T-cell (primary cell): ENCODE measurements around the gene MOB3C. TPM values are rescaled to one million over a fixed set of nuclear protein-coding genes. Genes with fewer than 3 reads are reported as not detected.
A peak's percentile ranks its signal among the peaks of the same experiment; 100 is the strongest.

Experiments used
- ATAC-seq, 4 experiments: fragments of 200-7000 bp in 3 of 4; fragments of 150-1000 bp in 1 of 4; cut with Tn5 transposase; replicated peaks in 1 of 4; 1 replicate in 3 of 4; 2 replicates in 1 of 4; pipeline ENCODE4 v1.10.0; 2021; ENCODE audit warnings: moderate library complexity in 3 of 4, mild to moderate bottlenecking in 2 of 4, moderate number of reproducible peaks in 1 of 4
- CTCF ChIA-PET, 2 donors: fragments of 300-600 bp; sonication (Branson Sonifier 250); formaldehyde crosslinking; loops; one replicate each; lab custom pipeline; 2022; ENCODE audit warnings: antibody characterized with exemption in 2 of 2; lab: Charles Lee
- POLR2A ChIA-PET, 2 donors: fragments of 300-600 bp; sonication (Branson Sonifier 250); formaldehyde crosslinking; loops; one replicate each; lab custom pipeline; 2022; ENCODE audit warnings: antibody characterized with exemption in 2 of 2; lab: Charles Lee
- DNase-seq, 35 experiments: peaks; one replicate each; pipeline versions ENCODE4 v3.0.0 to v3.0.0-alpha.2; 2013 to 2023
- H3K27ac ChIP-seq: one replicate; pipeline ENCODE4 v1.5.1; 2013; ENCODE audit warnings: low read length
- H3K27me3 ChIP-seq, 2 experiments: replicated peaks in 1 of 2; 1 replicate in 1 of 2; 2 replicates in 1 of 2; pipeline versions ENCODE4 v1.6.1 to v1.7.0; 2013; ENCODE audit warnings: low read length in 1 of 2, mixed read lengths in 1 of 2; ENCODE audit not compliant: control insufficient read depth in 2 of 2, insufficient read depth in 2 of 2; ENCODE audit errors: extremely low read depth in 1 of 2
- H3K36me3 ChIP-seq, 2 donors: 1 replicate in 1 of 2; 2 replicates in 1 of 2; pipeline versions ENCODE4 v1.6.1 to v1.7.0; 2013; ENCODE audit warnings: low read length in 1 of 2; ENCODE audit not compliant: control insufficient read depth in 2 of 2, insufficient read depth in 1 of 2; ENCODE audit errors: extremely low read depth in 1 of 2
- H3K4me1 ChIP-seq, 2 experiments: 1 replicate in 1 of 2; 2 replicates in 1 of 2; pipeline versions ENCODE4 v1.6.1 to v1.7.0; 2013; ENCODE audit warnings: low read length in 2 of 2, mixed read lengths in 1 of 2; ENCODE audit not compliant: insufficient read depth in 2 of 2, control insufficient read depth in 1 of 2; ENCODE audit errors: extremely low read depth in 1 of 2
- H3K4me3 ChIP-seq, 2 donors: 1 replicate in 1 of 2; 2 replicates in 1 of 2; pipeline versions ENCODE4 v1.5.1 to v1.7.0; 2013; ENCODE audit warnings: mild to moderate bottlenecking in 2 of 2, low read length in 1 of 2, moderate library complexity in 1 of 2; ENCODE audit not compliant: control insufficient read depth in 1 of 2; ENCODE audit errors: extremely low read depth in 1 of 2
- H3K9me3 ChIP-seq: 2 replicates; pipeline ENCODE4 v1.7.0; 2013
- H3K27ac Mint-ChIP-seq, 2 donors: one replicate each; pipeline ENCODE4 v1.8.0; 2020 to 2021; ENCODE audit warnings: mild to moderate bottlenecking in 2 of 2, mixed read lengths in 2 of 2
- H3K27me3 Mint-ChIP-seq, 2 donors: one replicate each; pipeline ENCODE4 v1.8.0; 2021 to 2022; ENCODE audit warnings: mixed read lengths in 2 of 2
- H3K36me3 Mint-ChIP-seq: one replicate; pipeline ENCODE4 v1.8.0; 2021; ENCODE audit warnings: mixed read lengths
- H3K4me1 Mint-ChIP-seq, 3 donors: one replicate each; pipeline ENCODE4 v1.8.0; 2020 to 2022; ENCODE audit warnings: mixed read lengths in 3 of 3, mild to moderate bottlenecking in 1 of 3
- H3K4me3 Mint-ChIP-seq, 3 donors: one replicate each; pipeline ENCODE4 v1.8.0; 2020 to 2022; ENCODE audit warnings: mild to moderate bottlenecking in 3 of 3, mixed read lengths in 3 of 3, moderate library complexity in 3 of 3
- H3K9me3 Mint-ChIP-seq, 3 donors: one replicate each; pipeline ENCODE4 v1.8.0; 2020 to 2022; ENCODE audit warnings: mixed read lengths in 3 of 3
- WGBS: methylation state at CpG from one replicate; pipeline ENCODE4 v1.1.5; 2013; ENCODE audit warnings: missing lambda C conversion rate; ENCODE audit not compliant: insufficient coverage; 5-methylcytosine and 5-hydroxymethylcytosine counted together
- total RNA-seq, 35 experiments: library from RNA in 6 of 35; stranded (reverse) in 6 of 35; fragments of 120-200 nt in 1 of 35; gene quantifications; one replicate each; pipeline versions ENCODE4 v1.2.1 to v1.2.4 and lab custom pipeline; 2013 to 2026

The MOB3C gene
- total RNA-seq, 5 donors from 2014 or later (not counting 1 experiment from before 2014, with no cell fraction given), result 13.2 to 29.6 (median 24.6) TPM

DNA sequence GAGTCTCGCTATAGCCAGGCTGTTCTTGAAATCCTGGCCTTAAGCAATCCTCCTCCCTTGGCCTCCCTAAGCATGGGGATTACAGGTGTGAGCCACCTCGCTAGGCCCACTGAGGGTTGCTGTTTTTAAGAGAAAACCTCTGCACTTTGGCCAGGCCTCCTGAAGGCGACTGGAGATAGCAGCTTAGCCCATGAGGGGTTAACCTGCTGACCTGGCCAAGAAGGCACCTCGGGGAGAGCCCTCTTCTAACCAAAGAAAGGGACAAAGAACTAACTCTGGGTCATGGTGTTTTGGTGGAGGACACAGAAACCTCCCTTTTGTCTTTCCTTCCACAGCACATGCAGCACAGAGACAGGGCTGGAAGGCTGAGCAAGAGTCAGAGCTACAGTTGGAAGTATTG, 47.5 kb downstream of the MOB3C start:
- H3K36me3 Mint-ChIP-seq, result peaks cover 55% of the 10 kb centered on the region
- Histone ChIP-seq H3K4me3 (no peak overlapping the region), H3K27me3 (no peaks in the 10 kb centered on the region), H3K9me3 (no peaks in the 10 kb centered on the region), H3K4me1 (no peaks in the 10 kb centered on the region), H3K27ac (no peak overlapping the region), H3K36me3 (peaks cover 12 to 25% of the 10 kb centered on the region in 2 donors)
- no peak overlapping the region for H3K4me3 Mint-ChIP-seq
- ATAC-seq, result no peak
- WGBS, result 100% methylated on average over 1 of the region's 4 CpGs
- H3K27ac Mint-ChIP-seq, result no peak overlapping the region
- no peaks in the 10 kb centered on the region for H3K4me1 Mint-ChIP-seq
- H3K27me3 Mint-ChIP-seq, result no peaks in the 10 kb centered on the region
- ChIA-PET CTCF (no interaction called here), POLR2A (no interaction called here)
- no peak for DNase-seq
- no peaks in the 10 kb centered on the region for H3K9me3 Mint-ChIP-seq

DNA sequence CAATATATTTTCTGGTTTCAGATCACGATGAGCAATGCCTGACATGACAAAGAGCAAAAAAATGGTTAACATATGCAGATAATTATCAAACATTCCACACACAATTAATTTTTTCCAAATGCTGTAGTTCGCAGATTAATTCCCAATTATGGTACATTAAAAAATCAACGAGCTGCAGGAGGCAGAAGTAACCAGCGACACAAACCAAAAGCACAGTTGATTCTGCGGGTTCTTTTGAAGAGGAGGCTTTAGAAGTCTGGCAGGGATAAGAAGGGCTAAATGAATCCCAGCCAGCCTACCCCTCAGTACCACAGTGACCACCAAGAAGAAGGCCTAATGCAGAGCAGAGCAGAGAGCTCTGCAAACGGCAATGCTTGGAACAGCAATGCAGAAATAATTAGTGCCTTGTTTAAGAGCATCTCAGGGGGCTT, 48.1 kb downstream of the MOB3C start:
- Mint-ChIP-seq H3K4me1 (no peaks in the 10 kb centered on the region), H3K9me3 (no peaks in the 10 kb centered on the region), H3K4me3 (no peak overlapping the region), H3K27ac (no peak overlapping the region), H3K27me3 (no peaks in the 10 kb centered on the region), H3K36me3 (peaks cover 53% of the 10 kb centered on the region)
- WGBS, result 90% methylated on average over 2 of the region's 6 CpGs
- ATAC-seq (no peak), DNase-seq (no peak)
- H3K4me1 ChIP-seq, result no peaks in the 10 kb centered on the region
- ChIA-PET POLR2A (no interaction called here), CTCF (no interaction called here)
- H3K27me3 ChIP-seq, result no peaks in the 10 kb centered on the region
- H3K9me3 ChIP-seq, result no peaks in the 10 kb centered on the region
- no peak overlapping the region for H3K27ac ChIP-seq
- H3K4me3 ChIP-seq, result no peak overlapping the region
- peaks cover 12 to 25% of the 10 kb centered on the region in 2 donors for H3K36me3 ChIP-seq

DNA sequence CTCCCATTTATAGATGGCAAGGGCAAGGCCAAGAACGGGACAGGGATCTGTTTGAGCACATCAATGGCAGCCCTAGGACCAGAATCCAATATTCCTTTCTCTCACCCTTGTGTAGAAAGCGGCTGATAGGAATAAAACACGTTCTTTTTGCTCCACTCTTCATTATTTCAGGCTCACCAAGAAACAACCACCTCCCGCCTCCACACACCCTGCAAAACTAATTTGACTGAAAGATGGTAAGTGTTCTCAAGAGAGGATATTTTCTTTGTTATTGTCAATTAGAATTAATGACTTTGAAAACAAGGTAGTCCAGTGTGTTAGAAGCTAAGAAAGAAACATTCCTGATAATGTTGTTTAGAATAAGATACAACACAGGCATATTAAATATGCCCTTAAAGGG, 53.3 kb downstream of the MOB3C start:
- 40% methylated on average over 1 of the region's 4 CpGs for WGBS
- Histone ChIP-seq H3K36me3 (peaks cover 21 to 53% of the 10 kb centered on the region in 2 donors), H3K4me1 (no peaks in the 10 kb centered on the region), H3K4me3 (no peak overlapping the region), H3K9me3 (no peaks in the 10 kb centered on the region), H3K27me3 (no peaks in the 10 kb centered on the region), H3K27ac (no peak overlapping the region)
- DNase-seq (no peak), ATAC-seq (no peak)
- Mint-ChIP-seq H3K4me3 (no peak overlapping the region), H3K27me3 (no peaks in the 10 kb centered on the region), H3K4me1 (no peaks in the 10 kb centered on the region), H3K9me3 (no peaks in the 10 kb centered on the region), H3K36me3 (peaks cover 55% of the 10 kb centered on the region), H3K27ac (no peak overlapping the region)
- CTCF ChIA-PET, result no interaction called here
- POLR2A ChIA-PET, result no interaction called here

DNA sequence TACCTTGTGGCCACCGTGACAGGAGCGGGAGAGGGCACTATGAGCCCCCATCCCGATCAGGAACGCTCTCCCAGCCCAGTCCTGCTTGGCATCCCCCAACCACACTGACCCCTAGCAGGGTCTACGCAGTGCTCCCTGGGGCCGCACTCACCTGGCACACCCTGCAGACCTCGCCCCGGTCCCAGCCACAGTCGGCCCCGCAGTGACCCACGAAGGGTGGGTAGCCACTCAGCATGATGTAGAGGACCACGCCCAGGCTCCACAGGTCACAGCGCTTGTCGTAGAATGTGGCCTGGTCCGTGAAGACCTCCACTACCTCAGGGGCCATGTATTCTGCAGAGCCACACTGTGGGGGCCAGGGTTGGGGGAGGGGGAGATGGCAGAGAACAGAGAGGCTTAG, 54.1 kb downstream of the MOB3C start:
- ATAC-seq, result no peak
- Mint-ChIP-seq H3K27ac (no peak overlapping the region), H3K27me3 (no peaks in the 10 kb centered on the region), H3K9me3 (no peaks in the 10 kb centered on the region), H3K36me3 (peaks cover 55% of the 10 kb centered on the region), H3K4me3 (no peak overlapping the region), H3K4me1 (no peaks in the 10 kb centered on the region)
- Histone ChIP-seq H3K9me3 (no peaks in the 10 kb centered on the region), H3K36me3 (peaks cover 21 to 51% of the 10 kb centered on the region in 2 donors), H3K27me3 (no peaks in the 10 kb centered on the region), H3K27ac (no peak overlapping the region), H3K4me1 (no peaks in the 10 kb centered on the region), H3K4me3 (no peak overlapping the region)
- POLR2A ChIA-PET, result no interaction called here
- no peak for DNase-seq
- CTCF ChIA-PET, result no interaction called here
- WGBS, result 98% methylated on average over 14 of the region's 15 CpGs

DNA sequence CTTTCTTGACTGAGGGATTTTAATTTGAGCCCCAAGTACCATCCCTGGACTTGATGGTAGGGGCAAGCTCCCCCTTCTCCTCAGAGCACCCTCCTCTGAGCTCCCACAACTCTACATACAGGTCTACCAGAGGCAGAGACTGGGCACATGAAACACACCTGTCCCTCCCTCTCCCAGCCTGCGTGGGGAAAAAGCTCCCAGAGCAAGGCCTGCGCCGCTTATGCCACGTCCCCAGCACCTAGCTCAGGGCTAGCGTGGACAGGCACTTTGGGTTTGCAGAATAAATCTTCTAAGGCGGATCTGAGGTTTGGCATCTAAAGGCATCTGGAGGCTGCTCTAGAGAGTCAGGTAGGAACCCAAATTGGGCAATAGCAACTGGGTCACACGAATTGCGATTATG, 57.6 kb downstream of the MOB3C start:
- Histone ChIP-seq H3K4me3 (no peak overlapping the region), H3K4me1 (no peaks in the 10 kb centered on the region), H3K27ac (no peak overlapping the region), H3K27me3 (no peaks in the 10 kb centered on the region), H3K36me3 (peaks cover 21 to 43% of the 10 kb centered on the region in 2 donors), H3K9me3 (no peaks in the 10 kb centered on the region)
- WGBS, result 95% methylated on average over 8 of the region's 8 CpGs
- no peaks in the 10 kb centered on the region for H3K4me1 Mint-ChIP-seq
- H3K36me3 Mint-ChIP-seq, result peaks cover 29% of the 10 kb centered on the region
- no peaks in the 10 kb centered on the region for H3K27me3 Mint-ChIP-seq
- H3K9me3 Mint-ChIP-seq, result no peaks in the 10 kb centered on the region
- peak overlapping the region in 1 of 2 donors; percentile 16 for H3K27ac Mint-ChIP-seq
- POLR2A ChIA-PET, result no interaction called here
- no peak for DNase-seq
- CTCF ChIA-PET, result no interaction called here
- no peak overlapping the region for H3K4me3 Mint-ChIP-seq
- ATAC-seq, result no peak

DNA sequence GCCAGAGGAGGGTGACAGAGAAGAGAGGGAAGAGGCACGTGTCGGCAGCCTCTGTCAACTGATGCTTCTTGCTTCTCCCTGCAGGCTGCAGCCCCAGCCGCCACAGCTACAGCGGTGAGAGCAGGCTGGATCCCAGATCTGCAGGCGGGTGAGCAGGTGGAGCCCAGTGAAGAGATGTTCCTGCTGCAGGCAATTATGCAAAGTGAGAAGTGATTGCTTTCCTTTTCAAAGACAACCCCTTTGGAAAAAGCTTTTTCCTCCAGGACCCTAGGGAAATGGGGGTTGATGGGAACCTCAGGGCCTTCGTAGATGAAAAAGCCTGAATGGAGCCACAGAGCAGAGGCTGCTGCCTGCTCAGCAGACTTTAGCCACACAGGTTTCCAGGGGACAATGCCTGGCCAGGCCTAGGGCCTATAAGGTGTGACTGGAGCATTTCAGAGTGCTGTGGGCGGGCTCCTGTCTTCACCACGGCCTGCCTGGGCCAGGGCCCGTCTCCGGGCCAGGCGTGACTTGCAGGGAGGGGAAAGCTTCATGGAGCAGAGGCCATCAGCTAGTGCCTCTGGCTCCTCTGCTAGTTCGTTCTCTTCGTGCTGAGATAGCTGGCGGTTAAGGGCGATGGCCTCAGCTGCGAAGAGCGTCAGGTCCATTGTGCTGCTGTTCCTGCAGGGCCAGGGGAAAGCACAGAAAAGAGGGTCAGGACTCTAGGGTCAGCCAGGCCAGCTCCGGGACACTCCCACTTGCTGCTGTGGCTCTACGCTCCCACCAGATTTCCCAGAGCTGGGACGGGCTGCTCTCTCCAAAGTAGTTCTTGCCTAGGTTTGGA, 58.3 kb downstream of the MOB3C start:
- no peaks in the 10 kb centered on the region for H3K9me3 Mint-ChIP-seq
- ChIA-PET POLR2A (no interaction called here), CTCF (no interaction called here)
- peaks cover 26% of the 10 kb centered on the region for H3K36me3 Mint-ChIP-seq
- Histone ChIP-seq H3K36me3 (peaks cover 21 to 40% of the 10 kb centered on the region in 2 donors), H3K4me1 (no peaks in the 10 kb centered on the region), H3K27ac (no peak overlapping the region), H3K4me3 (no peak overlapping the region), H3K9me3 (no peaks in the 10 kb centered on the region), H3K27me3 (no peaks in the 10 kb centered on the region)
- no peak overlapping the region for H3K4me3 Mint-ChIP-seq
- H3K4me1 Mint-ChIP-seq, result no peaks in the 10 kb centered on the region
- no peaks in the 10 kb centered on the region for H3K27me3 Mint-ChIP-seq
- H3K27ac Mint-ChIP-seq, result peak overlapping the region in 1 of 2 donors; percentile 16
- 98% methylated on average over 15 of the region's 20 CpGs for WGBS
- no peak for ATAC-seq
- DNase-seq, result no peak
